HG02759 (cell line): ENCODE results near the gene FLRT2.

Source experiments
- ATAC-seq: cut with Tn5 transposase; IDR thresholded peaks from one replicate; pipeline ENCODE4 v1.9.1; 2021; ENCODE audit warnings: mild to moderate bottlenecking, moderate library complexity; ENCODE audit not compliant: unreplicated experiment

Gene FLRT2

DNA sequence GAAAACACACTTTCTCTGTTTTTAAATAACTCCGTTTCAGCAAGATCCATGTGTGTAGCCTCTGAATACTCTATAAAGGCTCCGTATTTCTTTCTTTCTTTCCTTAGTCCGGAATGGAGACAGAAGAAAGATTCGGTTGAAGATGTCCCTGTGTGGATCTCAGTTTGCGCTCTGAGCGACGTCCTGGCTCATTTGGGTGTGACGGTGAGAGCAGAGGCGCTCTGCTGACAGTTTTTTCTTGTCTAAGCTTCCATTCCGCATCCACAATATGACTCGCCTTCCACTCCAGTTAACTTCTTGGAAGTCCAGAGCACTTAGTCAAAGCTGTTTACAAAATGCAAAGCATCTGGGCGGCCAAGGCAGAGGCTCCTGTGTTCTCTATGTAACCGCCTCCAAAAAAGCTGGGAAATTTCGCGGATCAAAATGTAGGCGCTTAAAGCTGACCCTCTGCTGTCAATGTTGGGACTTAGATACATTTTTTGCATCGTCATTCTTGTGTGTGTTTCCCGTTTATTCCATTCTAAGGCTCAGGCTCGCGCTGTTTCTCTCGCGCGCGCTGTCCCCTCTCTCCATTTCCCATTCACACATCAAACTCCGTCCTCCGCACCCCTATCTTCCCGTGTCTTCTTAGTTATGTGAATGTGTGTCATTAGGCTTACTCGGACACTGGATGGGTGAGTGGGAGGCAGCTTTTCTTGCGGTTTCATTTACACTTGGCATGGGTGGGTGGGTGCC is 880 bp upstream of the FLRT2 start:
- ATAC-seq: no peak

DNA sequence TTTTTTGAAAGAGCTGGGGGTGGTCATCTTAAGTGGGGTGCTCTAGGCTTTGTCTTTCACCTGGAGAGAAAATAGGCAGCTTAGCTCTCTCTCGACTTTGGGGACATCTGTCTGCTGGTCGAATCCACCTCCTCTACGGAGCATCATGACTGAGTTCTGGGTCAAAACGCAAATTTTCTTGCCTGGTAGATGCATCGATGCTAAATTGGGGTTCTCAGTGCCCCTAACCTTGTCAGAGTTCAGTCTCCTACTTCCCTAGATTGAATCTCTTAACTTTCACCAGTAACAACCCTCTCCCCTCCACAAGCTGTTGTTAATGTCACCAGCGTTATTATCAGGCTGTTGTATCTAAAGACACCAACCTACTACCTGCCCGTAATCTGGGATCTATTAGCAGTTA is 682 bp downstream of the FLRT2 start:
- no peak for ATAC-seq

GRCh38 chr14:85531141-85531586 is 1.2 kb downstream of the FLRT2 start:
- no peak for ATAC-seq

DNA sequence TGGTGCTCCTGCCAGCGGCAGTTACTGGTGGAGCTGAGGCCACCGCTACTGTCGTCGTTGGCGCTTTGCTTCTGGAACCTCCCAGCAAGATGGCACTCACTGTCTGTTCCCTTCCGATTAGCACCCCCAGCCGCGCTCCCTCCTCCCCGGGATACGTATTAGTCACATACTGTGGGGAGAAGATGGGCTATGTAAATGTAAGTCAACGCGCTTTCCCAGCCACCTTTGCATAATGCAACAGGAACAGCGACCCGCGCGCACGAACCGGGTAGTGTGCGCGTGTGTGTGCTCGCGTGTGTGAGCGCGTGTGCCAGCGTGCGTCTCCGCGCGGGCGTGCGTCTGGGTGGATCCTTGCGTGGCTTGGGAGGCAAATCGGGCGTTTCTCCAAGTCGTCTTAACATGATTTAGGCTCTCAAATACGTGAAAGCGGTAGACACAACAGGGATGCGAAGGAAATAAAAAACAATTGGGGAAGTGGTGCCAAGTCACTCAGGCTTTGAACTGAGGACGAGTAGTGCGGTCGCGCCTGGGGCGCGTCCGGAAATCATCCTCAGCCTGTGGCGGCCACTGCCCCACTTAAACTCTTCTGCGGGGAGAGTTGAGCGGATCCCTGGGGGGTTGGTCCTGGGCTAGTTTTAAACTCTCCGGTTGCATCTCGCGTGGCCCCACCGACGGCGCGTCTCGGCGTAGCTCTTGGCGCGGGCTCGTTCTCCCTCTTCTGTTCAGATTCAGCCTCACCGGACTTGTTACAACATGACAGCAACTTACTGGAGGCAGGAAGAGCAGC is 1.8 kb downstream of the FLRT2 start:
- ATAC-seq: no peak

- ATAC-seq: no peak
Observed at GRCh38 chr14:85532374-85533022, 2.6 kb downstream of the FLRT2 start.

GRCh38 chr14:85533023-85533860 is 3.3 kb downstream of the FLRT2 start:
- ATAC-seq: no peak

DNA sequence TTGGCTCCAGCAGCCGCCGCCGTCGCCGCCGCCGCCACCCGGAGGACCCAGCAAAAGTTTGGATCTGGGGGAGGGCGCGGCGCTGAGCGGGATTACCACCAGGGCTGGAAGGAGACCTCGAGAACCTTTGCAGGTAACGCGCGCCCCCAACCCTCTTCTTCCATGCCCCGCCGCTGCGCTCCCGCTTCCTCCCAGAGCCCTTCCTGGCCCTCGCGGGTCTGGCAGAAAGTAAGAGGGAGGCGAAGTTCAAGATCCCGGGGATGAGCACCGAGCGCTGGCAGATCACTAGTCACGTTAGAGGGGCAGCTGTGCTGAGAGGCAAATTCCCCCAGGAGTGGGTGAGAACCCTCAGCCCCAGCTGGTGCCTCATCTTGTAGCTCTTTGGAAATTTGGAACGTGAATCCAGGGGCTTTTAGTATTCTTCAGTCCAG is 3.9 kb downstream of the FLRT2 start:
- ATAC-seq: no peak

DNA sequence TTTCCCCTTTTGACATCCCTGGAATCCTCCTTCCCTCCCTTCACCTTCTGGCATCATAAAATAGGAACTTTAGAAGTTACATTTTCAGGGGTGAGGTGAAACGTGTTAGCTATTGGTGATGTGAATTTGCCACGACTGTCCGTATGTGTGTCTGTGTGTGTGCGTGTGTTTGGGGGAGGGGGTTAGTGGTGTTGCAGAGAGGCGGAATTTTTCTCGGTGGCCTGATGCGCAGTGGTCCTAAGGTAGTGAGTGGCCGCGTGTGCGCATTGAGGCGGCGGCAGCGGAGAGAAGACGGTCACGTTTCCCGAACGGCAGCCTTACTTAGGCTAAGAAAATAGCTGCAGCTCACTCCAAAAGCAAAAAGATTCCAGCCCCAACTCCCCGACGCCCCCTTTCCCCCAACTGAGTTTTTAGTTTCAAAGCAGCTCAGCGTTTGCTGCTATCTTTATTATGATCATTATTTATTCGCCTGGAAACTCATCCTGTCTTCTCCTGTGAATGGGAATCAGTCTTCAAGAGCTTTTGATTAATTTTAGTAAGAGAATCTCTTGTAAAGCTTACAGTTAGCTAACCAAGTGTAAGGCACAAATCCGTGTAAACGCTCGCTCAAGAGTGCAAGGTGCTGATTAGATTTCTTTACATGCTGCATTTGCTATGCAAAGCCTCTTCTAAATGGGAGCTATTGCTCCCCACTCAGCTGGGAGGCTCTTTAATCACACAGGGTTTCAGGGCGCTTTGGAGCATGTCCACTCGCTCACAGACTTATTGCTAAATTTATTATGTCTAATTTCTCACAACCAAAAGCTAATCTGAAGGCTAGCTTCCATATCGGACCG is 4.7 kb downstream of the FLRT2 start:
- ATAC-seq: no peak

GRCh38 chr14:85535321-85535720 is 5.4 kb downstream of the FLRT2 start:
- no peak for ATAC-seq

DNA sequence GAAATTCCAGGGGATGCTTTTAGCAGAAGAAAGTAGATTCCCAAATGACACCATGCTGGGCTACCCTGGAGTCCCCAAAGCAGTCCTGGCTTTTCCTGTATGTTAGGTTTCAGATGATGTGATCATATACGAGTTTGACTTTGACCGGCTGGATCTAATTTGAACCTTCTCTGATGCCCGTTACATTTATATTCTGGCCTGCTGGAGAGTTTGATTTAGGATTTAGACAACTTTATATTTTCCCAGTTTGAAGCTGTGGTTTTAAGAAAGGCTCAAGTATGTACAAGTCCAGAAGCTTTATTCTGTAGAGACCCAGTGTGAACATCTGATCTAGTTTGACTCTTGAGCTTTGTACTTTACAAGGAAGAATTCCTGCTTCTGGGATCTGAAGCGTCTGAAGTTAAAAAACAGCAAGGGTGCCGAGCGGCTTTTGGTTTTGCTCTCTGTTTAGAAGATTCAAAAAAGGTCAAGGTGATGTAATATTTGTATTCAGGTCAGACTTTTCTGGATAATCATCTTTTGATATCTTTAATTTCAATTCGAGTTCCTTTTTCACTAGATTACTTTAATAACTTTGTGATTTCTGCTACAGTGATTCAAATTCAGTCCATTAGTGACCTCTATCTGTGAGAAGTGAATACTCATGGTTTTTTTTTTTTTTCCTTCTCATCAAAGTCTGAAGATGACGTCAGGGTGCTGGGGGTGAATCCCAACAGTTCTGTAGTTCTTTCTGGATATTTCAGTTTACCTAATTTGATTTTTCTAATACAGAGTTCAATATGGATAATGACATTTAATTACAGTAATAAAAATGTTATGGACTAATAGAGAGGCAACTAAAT is 6.3 kb downstream of the FLRT2 start:
- no peak for ATAC-seq

- ATAC-seq: no peak
Observed at GRCh38 chr14:85536833-85537190, 6.9 kb downstream of the FLRT2 start.

GRCh38 chr14:85537526-85537925 is 7.6 kb downstream of the FLRT2 start:
- no peak for ATAC-seq

DNA sequence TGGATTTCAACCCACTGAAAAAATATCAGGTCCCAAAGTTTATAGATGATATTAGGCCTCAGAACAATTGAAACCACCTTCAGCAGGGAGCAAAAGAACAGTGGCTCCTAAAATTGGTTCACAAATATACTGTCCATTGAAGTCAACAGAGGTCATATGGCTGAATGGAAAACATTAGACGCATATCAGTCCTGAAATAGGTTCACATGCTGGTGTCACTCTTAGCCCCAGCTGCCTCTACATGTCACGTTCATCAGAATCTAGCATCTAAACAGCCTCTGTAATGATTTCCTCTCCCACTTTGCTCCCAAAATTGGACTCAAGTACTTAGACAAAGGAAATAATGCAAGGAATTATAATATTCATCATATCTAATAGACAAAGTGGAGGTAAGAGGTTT is 8.7 kb downstream of the FLRT2 start:
- no peak for ATAC-seq

DNA sequence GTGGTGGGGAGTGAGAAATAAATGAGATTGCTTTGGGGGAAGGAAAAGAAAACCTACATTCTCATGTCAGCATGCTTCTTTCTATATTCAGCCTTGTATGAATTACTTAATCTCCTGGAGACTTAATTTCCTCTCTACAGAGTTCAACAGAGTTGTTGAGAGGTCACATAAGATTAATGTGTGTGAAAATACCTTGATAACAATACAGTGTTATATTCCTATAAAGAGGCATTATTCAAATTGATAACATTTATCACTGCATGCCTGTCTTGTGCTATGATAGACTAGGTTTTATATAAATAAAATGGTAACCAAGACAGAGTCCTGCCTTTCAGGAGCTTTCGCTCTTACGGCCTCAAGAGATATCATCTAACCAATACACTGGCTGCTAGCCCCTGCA is 9.6 kb downstream of the FLRT2 start:
- ATAC-seq: no peak

DNA sequence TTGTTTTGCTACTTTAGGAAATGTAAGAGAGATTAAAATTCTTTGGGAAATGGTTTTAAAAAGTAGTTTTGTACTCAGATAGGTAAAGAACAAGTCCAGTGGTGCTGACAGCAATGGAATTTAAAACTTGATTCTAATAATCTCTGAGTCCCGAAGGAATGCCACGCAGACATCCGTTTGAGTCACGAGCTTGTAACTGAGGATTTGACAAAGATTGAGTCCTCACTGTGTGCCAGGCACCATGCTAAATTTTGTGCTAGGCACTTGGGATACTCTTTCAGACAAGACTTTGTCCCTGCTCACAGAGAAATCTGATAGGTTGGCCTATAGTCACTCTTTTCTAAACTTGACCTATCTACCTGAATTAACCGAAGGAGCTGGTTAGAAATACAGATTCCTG is 12.7 kb downstream of the FLRT2 start:
- ATAC-seq: no peak

DNA sequence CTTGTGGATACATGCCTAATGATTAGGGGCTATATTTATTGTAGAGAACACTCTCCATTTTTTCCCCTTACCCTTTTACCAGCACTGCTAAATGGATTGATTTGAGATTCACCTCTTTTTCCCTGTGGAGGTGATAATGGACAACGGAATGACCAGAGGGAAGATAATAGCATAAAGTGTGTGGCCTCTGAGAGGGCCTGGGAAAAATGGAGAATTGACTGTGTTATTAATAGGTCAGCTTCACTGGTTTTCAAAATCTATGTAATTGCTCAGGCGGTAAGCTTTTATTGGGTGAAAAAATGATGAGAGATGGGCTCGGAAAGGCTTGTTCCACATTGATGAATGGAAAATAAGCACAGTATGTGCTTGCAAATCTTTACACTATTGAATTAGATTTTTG is 15.8 kb downstream of the FLRT2 start:
- ATAC-seq: no peak

DNA sequence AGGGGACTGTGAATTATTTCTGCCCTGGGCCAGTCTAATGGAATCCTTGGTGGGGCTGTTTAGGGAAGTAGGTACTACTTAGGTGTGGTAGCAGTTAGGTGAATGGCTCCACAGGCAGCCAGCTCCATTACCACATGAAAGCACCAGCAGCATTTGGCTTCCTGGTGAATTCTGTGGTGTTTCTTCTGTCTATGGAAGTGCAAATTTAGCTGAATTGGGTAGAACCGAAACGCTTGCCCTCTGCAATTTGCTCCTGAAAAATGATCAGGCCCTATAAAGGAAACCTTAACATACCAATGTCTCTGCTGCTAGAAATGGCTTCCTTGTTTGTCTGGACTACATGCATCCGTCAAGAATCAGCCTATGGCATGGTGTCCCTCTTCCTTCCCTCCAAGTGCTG is 16.4 kb downstream of the FLRT2 start:
- no peak for ATAC-seq

GRCh38 chr14:85549697-85550096 is 19.8 kb downstream of the FLRT2 start:
- no peak for ATAC-seq

DNA sequence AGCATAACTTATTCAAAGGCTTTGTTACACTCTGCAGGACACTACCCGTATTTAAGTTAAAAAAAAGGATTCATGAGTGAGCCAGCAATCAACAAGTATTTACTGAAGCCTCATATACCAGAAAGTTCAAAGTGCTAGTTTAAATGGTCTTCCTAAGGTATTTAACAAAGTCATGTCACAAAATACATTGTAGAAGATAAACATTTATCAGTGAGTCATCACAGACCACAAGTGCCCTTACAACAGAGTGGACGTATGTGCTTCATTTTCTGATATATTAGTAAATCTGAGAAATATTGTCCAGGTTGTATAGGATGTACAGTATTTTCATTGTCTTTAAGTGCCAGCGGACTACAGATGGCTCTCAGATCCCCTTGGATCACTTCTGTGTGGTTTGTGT is 24.2 kb downstream of the FLRT2 start:
- no peak for ATAC-seq
